Psoas muscle (tissue), 8 donors: ENCODE results near the gene C4orf54. TPM values are rescaled to one million over a fixed set of nuclear protein-coding genes. Genes with fewer than 3 reads are reported as not detected.
A peak's percentile ranks its signal among the peaks of the same experiment; 100 is the strongest.

Source experiments
- ATAC-seq, 4 donors: fragments of 200-7000 bp; cut with Tn5 transposase; one replicate each; pipeline ENCODE4 v1.9.1; 2020; ENCODE audit warnings: moderate library complexity in 3 of 4, mild to moderate bottlenecking in 2 of 4
- DNase-seq, 2 donors: peaks; one replicate each; pipeline ENCODE4 v3.0.0-alpha.2; 2020
- H3K27ac ChIP-seq: fragments of 200-600 bp; one replicate; pipeline ENCODE4 v1.8.0; 2022
- H3K27me3 ChIP-seq, 3 donors: fragments of 200-600 bp in 1 of 3; one replicate each; pipeline versions ENCODE4 v1.6.1 to v1.8.0; 2013 to 2022; ENCODE audit warnings: low read length in 2 of 3, mild to moderate bottlenecking in 2 of 3, moderate library complexity in 1 of 3; ENCODE audit not compliant: insufficient read depth in 3 of 3
- H3K36me3 ChIP-seq, 2 donors: fragments of 200-600 bp in 1 of 2; one replicate each; pipeline versions ENCODE4 v1.6.1 to v1.8.0; 2013 to 2022; ENCODE audit warnings: low read depth in 1 of 2, mild to moderate bottlenecking in 1 of 2, moderate library complexity in 1 of 2; ENCODE audit not compliant: insufficient read depth in 1 of 2
- H3K4me1 ChIP-seq: fragments of 200-600 bp; one replicate; pipeline ENCODE4 v1.8.0; 2022
- H3K4me3 ChIP-seq: fragments of 200-600 bp; one replicate; pipeline ENCODE4 v1.8.0; 2022; ENCODE audit warnings: mild to moderate bottlenecking
- H3K9me3 ChIP-seq: fragments of 200-600 bp; one replicate; pipeline ENCODE4 v1.8.0; 2022
- WGBS, 3 donors: extraction: QIAGEN DNeasy Blood & Tissue Kit; methylation state at CpG; one replicate each; pipeline versions ENCODE4 v1.1.6 to v1.1.7; 2013; 5-methylcytosine and 5-hydroxymethylcytosine counted together
- intact Hi-C, 2 donors: fragments of 100-400 bp; cut with DNase I; formaldehyde crosslinking; loops; one replicate each; pipeline versions ENCODE4 v1.11.0 to v1.14.2; 2022
- polyA plus RNA-seq, 3 donors: library from polyadenylated mRNA; stranded (reverse); fragments of 200-250 nt; gene quantifications; one replicate each; pipeline ENCODE4 v1.2.3, GENCODE V29; 2013
- total RNA-seq, 4 donors: library from RNA; stranded (reverse); fragmentation: NEBNext Ultra II Directional in 2 of 4; extraction: Animal tissue kit (Norgen Biotek cat#: 25700) in 2 of 4; gene quantifications; one replicate each; pipeline versions ENCODE4 v1.2.1 to v1.2.4, GENCODE V29; 2021 to 2023
- TF ChIP-seq, protein P1 (sequence below): fragments of 200-600 bp; IDR thresholded peaks from one replicate; pipeline ENCODE4 v1.8.0; 2022; ENCODE audit warnings: antibody characterized with exemption
- donor health status: healthy with polysubstance abuse.
- donor health status: DM: no; HTN: no; CAD: no; lungs with moderate emphysema.
- donor health status: Bipolar disorder and iron deficiency.
- donor health status: healthy.
- donor health status: DM: yes; HTN: yes; CAD: no.
- donor health status: DM: no; HTN: no; CAD: no.
- donor health status: DM: no; HTN: no; CAD: no.
- donor health status: DM: yes; HTN: yes; CAD: no.

C4orf54 gene
- total and polyA plus RNA-seq, 7 donors, result 3.3 to 151 (median 58.1) TPM

- 27 to 62% (median 45%) methylated on average over 49 of the region's 49 CpGs for WGBS, 3 donors
- Histone ChIP-seq H3K27me3 (no peaks in the 10 kb centered on the region), H3K9me3 (no peaks in the 10 kb centered on the region), H3K4me1 (peaks cover 12% of the 10 kb centered on the region), H3K27ac (peak overlapping the region; percentile 99), H3K4me3 (peak overlapping the region; percentile 78), H3K36me3 (peaks cover 0 to 5% of the 10 kb centered on the region in 2 donors)
- DNase-seq, result peak in 1 of 2 donors; percentile 55
- peak in 2 of 4 donors; percentile 9 to 11 for ATAC-seq
- intact Hi-C loops, result loop anchor here (2.0 to 5.0 kb wide), 4 partner anchors 70 to 155 kb away; partner anchors contain the start of gene TRMT10A (in 1 of the 2)
- TF ChIP-seq, protein P1, sequence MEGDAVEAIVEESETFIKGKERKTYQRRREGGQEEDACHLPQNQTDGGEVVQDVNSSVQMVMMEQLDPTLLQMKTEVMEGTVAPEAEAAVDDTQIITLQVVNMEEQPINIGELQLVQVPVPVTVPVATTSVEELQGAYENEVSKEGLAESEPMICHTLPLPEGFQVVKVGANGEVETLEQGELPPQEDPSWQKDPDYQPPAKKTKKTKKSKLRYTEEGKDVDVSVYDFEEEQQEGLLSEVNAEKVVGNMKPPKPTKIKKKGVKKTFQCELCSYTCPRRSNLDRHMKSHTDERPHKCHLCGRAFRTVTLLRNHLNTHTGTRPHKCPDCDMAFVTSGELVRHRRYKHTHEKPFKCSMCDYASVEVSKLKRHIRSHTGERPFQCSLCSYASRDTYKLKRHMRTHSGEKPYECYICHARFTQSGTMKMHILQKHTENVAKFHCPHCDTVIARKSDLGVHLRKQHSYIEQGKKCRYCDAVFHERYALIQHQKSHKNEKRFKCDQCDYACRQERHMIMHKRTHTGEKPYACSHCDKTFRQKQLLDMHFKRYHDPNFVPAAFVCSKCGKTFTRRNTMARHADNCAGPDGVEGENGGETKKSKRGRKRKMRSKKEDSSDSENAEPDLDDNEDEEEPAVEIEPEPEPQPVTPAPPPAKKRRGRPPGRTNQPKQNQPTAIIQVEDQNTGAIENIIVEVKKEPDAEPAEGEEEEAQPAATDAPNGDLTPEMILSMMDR, result no peak
Observed at GRCh38 chr4:99651811-99652485, 5.7 kb downstream of the C4orf54 start.

GRCh38 chr4:99651016-99651769 is 6.4 kb downstream of the C4orf54 start:
- peak overlapping the region; percentile 78 for H3K4me3 ChIP-seq
- peaks cover 10% of the 10 kb centered on the region for H3K4me1 ChIP-seq
- ATAC-seq, result peak in 3 of 4 donors; percentile 13 to 32 (median 23)
- H3K27ac ChIP-seq, result peak overlapping the region; percentile 99
- intact Hi-C loops, result loop anchor here in 1 of 2 donors (5.0 kb wide), 3 partner anchors 71 to 151 kb away; partner anchors contain the start of gene TRMT10A
- no peaks in the 10 kb centered on the region for H3K9me3 ChIP-seq
- 30 to 39% (median 30%) methylated on average over 18 of the region's 18 CpGs for WGBS, 3 donors
- DNase-seq, result peak in 1 of 2 donors; percentile 71
- H3K36me3 ChIP-seq, result peaks cover 0 to 5% of the 10 kb centered on the region in 2 donors
- TF ChIP-seq, protein P1, result no peak
- H3K27me3 ChIP-seq, result no peaks in the 10 kb centered on the region

DNA sequence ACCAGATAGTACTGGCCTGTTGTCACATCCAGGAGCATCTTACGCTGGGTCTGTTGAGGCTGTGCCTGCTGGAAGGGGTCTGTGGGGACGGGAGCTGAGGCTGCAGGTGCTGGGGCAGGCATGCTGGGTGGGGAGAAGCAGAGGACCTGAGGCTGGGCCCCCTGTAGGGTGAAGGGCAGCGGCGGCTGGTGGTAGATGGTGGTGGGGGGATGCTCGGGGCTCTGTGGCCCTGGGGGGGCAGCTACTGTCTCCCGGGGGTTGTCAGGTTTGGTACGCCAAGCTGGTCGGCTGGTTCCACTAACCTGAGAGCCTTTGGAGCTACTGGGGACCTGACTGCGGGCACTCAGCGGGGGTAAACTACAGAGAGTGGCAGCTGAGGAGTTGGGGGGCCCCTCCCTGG is 7.8 kb downstream of the C4orf54 start:
- no peaks in the 10 kb centered on the region for H3K27me3 ChIP-seq
- H3K4me1 ChIP-seq, result peaks cover 19% of the 10 kb centered on the region
- DNase-seq (peak in 1 of 2 donors; percentile 43), ATAC-seq (no peak)
- no peaks in the 10 kb centered on the region for H3K9me3 ChIP-seq
- 39 to 46% (median 40%) methylated on average over 10 of the region's 10 CpGs for WGBS, 3 donors
- H3K4me3 ChIP-seq, result peak overlapping the region; percentile 78
- TF ChIP-seq, protein P1, result no peak
- peak overlapping the region; percentile 99 for H3K27ac ChIP-seq
- peaks cover 0 to 5% of the 10 kb centered on the region in 2 donors for H3K36me3 ChIP-seq
- intact Hi-C loops, result loop anchor here in 1 of 2 donors (5.0 kb wide), 3 partner anchors 73 to 153 kb away; partner anchors contain the start of gene TRMT10A

GRCh38 chr4:99649208-99649607 is 8.4 kb downstream of the C4orf54 start:
- DNase-seq, result no peak
- intact Hi-C loops, result no loop called here
- peak overlapping the region; percentile 78 for H3K4me3 ChIP-seq
- TF ChIP-seq, protein P1, result no peak
- H3K27ac ChIP-seq, result peak overlapping the region; percentile 99
- no peak for ATAC-seq
- peaks cover 23% of the 10 kb centered on the region for H3K4me1 ChIP-seq
- 26 to 49% (median 32%) methylated on average over 9 of the region's 9 CpGs for WGBS, 3 donors
- peaks cover 0 to 5% of the 10 kb centered on the region in 2 donors for H3K36me3 ChIP-seq
- H3K9me3 ChIP-seq, result no peaks in the 10 kb centered on the region
- H3K27me3 ChIP-seq, result no peaks in the 10 kb centered on the region
